Medulla oblongata (tissue), 1 donor: Measurements from ENCODE around the gene TNNT3.

ENCODE experiments used
- DNase-seq: peaks from one replicate; pipeline ENCODE4 v3.0.0-alpha.2; 2015; ENCODE audit errors: extremely low spot score

TNNT3 gene

GRCh38 chr11:1923201-1923956 is 3.9 kb downstream of the TNNT3 start:
- DNase-seq = no peak

GRCh38 chr11:1924181-1924580 is 4.7 kb downstream of the TNNT3 start:
- DNase-seq = no peak

DNA sequence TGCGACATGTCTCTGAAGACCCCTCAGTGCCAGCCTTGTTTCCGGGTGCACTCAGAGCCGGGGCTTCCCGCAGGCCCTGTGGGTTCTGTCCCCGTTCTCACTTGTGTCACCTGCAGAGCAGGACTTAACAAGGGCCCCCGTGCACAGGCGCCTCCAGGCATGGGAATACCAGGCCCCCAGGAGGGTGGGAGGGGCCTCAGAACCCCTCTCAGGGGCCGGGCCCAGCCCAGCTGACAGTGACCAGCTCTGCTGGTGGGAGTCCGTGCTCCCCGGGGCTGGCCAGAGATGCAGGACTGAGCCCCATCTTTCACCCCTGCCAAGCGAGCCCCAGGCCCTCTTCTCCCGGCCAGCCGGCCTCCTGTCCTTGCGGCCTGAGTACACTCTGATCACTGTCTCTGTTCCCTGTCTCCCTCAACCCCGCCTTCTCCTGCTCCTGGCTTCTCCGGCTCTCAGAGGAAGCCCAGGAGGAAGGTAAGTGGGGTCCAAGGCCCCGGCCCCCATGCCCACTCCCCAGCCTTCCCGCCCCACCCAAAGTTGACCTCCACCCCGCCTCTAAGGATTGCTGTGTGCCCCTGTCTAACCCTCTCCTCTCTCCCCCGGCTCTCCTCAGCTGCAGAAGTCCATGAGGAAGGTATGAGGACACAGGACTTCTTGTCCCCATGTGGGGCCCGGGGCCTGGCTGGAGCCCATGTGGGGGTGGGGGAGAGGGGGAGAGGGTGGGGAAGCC is 5.3 kb downstream of the TNNT3 start:
- DNase-seq = no peak

- no peak for DNase-seq
These were observed 6.1 kb downstream of the TNNT3 start for GRCh38 chr11:1925373-1926155.

DNA sequence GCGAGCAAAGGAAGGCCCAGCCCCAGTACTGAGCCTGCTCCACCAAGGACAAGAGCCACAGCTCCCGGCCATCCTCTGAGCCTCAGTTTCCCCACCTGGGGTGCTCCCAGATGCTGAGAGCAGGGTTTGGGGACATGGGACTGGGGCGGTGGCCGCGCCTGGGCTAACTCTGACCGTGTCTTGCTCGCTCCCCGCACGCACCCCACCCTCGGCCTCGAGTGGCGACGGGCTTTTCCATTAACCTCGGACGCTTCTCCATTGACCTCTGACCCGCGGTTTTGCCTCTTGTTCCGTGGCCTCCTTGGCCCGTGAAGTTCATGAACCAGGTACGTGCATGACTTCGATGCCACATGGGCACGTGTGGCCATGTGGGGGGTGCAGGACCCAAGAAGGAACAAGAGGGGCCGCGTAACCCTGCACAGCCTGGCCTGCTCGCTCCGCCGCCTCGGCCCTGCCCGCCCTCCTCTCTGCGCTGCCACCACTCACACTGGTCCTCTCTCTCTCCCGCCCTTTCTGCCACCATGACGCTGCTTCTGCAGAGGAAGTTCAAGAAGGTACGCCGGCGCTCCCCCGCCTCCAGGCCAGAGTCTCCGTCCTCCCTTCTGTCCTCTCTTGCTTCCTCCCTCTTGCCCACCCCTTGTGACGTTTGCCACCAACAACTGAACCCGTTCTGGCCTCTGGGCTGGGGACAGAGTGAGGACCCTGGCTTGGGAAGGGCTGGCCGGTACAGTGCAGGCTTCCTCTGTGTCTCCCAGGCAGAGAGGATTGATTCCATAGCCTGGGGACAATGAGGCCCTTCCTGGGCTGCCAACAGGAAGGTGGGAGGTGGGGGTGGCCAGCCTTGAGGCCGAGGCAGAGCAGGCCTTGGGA is 6.9 kb downstream of the TNNT3 start:
- no peak for DNase-seq

DNA sequence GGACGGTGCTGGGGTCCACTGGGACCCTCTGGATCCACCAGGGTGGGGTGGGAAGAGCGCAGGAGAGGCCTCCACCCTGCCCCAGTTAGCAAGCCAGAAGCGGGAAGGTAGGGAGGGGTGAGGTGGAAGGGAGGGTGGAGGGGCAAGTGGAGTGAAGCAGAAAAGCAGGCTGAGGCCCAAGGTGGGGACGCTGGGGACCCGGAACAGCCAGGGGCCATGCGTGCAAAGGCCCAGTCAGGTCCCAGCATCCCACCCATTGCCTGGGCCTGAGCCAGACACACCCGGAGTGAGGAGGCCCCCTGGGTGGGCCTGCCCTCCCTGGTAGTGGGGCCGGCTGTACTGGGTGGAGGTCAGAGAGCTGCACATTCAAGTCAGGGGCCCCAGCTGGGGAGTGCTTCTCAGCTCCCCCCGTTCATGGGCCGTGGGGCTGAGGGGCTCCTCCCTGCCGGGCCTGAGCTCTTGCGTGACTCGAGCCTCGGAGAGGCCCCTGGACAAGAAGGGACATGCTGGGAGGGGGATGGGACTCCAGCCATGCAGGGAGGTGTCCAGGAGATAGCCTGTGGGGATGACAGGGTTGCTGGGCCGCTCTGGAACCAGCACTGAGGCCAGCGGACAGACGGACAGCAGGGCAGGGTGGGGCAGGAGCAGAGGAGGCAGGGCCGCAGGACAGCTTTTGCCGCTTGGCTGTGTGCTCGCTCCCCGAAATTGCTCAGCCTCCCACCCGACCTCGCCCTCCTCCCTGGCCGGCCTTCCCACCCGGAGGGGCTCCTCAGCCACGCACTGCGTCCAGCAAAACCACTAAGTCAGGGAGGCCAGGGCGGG is 7.7 kb downstream of the TNNT3 start:
- DNase-seq = no peak

GRCh38 chr11:1927848-1928469 is 8.5 kb downstream of the TNNT3 start:
- DNase-seq = no peak

DNA sequence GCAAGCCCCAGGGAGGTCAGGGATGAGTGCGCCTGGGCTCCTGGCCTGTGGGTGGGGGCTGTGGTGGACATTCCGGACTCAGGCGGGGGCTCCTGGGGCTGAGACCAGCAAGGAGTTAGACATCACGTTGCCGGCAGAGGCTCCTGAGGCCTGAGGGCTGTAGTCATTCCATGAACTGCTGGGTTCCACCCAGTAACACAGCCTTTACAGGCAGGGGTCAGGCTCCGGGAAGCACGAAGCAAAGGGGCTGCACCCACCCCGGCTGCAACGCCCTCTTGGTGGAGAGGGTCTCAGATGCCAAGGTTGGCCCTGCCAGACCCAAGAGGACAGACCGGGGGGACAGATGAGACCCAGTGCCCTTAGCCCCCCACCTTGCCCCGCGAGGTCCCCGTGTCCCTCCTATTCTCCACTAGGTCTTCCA is 9.0 kb downstream of the TNNT3 start:
- no peak for DNase-seq

- DNase-seq = no peak
These were observed 9.5 kb downstream of the TNNT3 start for GRCh38 chr11:1928891-1929541.

DNA sequence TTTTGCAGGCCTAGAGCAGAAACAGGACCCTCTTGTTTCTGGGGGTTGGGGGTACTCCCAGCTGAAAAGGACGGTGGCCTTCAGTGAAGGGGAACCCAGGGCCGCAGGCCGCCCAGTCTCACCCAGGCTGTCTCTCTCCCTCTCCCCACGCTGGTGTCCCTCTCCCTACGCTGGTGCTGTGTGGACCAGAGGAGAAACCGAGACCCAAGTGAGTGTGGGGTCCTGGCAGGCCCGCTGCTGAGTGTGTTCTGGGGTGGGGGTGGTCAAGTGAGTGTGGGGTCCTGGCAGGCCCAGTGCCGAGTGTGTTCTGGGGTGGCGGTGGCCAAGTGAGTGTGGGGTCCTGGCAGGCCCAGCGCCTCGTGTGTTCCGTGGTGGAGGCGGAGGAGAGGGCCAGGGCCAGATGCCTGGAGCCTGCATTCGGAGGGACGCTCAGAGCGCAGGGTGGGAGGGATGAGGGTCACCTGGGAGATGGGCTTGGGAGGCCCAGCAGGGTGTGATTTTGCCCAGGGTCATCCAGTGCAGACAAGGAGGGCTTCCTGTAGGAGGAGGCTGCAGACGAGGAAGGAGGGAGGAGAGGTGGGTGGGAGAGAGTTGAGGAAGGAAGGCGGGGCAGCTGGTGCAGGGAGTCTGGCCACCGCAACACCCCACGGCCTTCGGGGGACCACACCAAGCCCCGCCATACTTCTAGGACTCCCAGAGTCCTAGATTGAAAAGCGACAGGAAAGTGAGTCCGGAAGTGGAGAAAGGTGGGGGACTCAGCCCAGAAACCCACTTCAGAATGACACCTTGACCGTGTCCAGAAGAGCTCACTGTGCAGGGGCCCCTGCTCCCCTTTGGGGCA is 10.3 kb downstream of the TNNT3 start:
- no peak for DNase-seq

DNA sequence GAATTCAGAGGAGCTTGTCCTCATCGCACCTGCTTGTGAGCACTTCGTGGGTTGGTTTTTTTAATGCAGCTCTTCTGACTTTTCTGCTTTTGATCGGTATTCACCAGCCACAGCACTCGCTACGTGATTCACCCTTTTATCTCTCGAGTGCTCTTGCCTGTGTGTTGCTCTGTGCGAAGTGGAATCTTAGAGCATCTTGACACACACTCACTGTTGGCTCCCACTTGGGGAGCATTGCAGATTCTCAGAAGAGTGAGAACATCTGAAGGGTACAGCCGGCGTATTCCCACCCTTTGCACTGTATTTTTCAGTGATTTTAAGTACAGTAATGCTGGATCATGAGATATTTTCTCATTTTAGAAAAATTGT is 10.9 kb downstream of the TNNT3 start:
- no peak for DNase-seq

- no peak for DNase-seq
These were observed 12.0 kb downstream of the TNNT3 start for GRCh38 chr11:1931341-1932104.

DNA sequence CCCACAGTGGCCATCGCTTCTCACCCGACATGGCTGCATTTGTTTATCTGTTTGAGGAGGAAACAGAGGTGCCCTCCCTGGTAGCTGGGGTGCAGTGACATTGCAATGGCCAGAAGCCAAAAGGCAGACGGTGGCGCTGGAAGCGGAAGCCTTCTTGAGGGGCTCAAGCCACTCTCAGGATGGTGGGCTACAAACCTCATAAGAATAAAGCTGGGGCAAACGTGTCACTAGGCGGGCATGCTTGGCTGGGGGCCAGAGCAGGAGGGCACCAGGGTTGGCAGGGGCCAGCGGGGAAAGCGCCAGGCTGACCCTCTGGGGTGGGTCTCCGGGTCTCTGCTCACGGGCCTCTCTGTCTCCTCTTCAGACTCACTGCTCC is 12.6 kb downstream of the TNNT3 start:
- no peak for DNase-seq

DNA sequence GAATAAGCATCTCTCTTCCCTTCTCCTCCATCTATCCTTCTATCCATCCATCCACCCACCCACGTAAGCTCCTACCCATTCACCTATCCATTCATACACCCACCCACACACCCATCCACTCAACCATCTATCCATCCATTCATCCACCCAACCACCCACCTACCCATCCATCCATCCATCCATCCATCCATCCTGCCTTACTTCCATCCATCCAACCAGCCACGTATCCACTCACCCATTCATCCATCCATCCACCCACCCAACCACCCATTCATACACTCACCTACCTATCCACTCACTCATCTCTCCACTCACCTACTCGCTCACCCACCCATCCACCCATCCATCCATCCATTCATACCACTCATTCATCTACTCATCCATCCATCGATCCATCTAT is 13.2 kb downstream of the TNNT3 start:
- no peak for DNase-seq

GRCh38 chr11:1933416-1934334 is 14.2 kb downstream of the TNNT3 start:
- DNase-seq = no peak

- DNase-seq = no peak
These were observed 15.0 kb downstream of the TNNT3 start for GRCh38 chr11:1934335-1935155.
